WI38 (cell line): ENCODE measurements around the gene DEFB113.

Source experiments
- H3K4me3 ChIP-seq: 2 replicates; pipeline ENCODE4 v1.5.1; 2011; ENCODE audit warnings: low read depth, mild to moderate bottlenecking, control low read depth, low read length
- TF ChIP-seq, protein P1 (sequence below): IDR thresholded peaks from 2 replicates; pipeline ENCODE4 v1.5.1; 2012; ENCODE audit warnings: low read depth, mild to moderate bottlenecking, control low read depth, low read length

The DEFB113 gene

DNA sequence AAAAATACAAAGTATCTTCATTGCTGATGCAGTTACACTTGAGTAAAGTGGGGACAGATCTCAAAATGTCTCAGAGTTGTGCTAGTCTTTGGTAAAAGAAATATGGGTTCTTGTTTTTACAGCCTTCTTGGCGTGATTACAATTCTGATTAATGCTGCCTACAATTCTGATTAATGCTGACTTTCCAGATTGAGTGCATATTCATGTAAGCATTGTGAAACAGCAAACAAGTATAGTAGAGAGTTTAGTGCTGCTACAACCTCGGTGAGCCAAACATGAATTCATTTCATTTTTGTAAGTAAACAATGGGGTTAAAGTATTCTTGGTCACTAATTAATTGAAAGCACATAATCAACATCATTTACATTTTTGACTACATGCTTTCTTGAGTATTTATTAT is at the start of gene DEFB113:
Gene DEFB113 (minus strand): TSS at position 21 of the 400 bp plus-strand sequence. CDS start 0 bp downstream, at position 21.
- H3K4me3 ChIP-seq, result no peak within 1 kb of the TSS
- TF ChIP-seq, protein P1, sequence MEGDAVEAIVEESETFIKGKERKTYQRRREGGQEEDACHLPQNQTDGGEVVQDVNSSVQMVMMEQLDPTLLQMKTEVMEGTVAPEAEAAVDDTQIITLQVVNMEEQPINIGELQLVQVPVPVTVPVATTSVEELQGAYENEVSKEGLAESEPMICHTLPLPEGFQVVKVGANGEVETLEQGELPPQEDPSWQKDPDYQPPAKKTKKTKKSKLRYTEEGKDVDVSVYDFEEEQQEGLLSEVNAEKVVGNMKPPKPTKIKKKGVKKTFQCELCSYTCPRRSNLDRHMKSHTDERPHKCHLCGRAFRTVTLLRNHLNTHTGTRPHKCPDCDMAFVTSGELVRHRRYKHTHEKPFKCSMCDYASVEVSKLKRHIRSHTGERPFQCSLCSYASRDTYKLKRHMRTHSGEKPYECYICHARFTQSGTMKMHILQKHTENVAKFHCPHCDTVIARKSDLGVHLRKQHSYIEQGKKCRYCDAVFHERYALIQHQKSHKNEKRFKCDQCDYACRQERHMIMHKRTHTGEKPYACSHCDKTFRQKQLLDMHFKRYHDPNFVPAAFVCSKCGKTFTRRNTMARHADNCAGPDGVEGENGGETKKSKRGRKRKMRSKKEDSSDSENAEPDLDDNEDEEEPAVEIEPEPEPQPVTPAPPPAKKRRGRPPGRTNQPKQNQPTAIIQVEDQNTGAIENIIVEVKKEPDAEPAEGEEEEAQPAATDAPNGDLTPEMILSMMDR, result no peak

GRCh38 chr6:50007819-50008218 is 38.4 kb upstream of the DEFB113 start:
- TF ChIP-seq, protein P1, result no peak
- no peak overlapping the region for H3K4me3 ChIP-seq

GRCh38 chr6:50003139-50003538 is 33.7 kb upstream of the DEFB113 start:
- TF ChIP-seq, protein P1, result no peak
- H3K4me3 ChIP-seq, result no peak overlapping the region

DNA sequence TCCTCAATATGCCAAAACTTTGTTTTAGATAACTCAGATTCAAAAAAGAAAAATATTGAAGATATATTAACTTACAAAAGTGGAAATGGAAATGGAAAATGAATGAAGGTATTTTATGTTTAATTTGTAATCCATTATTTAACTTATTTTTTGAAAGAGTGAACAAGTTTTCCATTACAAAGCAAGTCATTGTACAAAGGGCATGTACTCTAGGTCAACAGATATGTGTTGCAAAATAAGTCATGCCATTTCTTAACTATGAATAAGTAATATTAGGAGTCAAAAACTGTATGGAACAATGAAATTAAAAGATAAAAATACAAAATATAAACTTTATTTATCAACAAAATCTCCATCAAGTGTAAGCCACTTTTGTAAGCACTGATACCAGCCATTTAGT is 25.9 kb upstream of the DEFB113 start:
- TF ChIP-seq, protein P1, result no peak
- H3K4me3 ChIP-seq, result no peak overlapping the region

DNA sequence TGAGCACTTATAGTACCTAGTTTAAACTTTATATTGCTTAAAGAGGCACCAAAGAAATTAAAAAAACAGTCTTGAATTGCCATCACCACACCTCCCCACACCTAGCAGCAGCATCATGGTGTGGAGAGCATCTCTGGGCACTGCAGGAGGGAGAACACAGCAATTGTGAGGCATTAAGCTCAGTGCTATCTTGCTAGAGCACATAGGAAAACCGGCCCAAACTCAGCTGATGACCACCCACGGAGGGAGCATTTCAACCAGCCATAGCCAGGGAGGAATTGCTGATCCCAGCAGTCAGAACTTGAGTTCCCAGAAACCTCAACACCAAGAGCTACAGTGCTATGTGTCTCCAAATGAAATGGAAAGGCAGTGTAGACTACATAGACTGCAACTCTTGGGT is 19.5 kb upstream of the DEFB113 start:
- TF ChIP-seq, protein P1, result no peak
- H3K4me3 ChIP-seq, result no peak overlapping the region

- no peak overlapping the region for H3K4me3 ChIP-seq
- TF ChIP-seq, protein P1, result no peak
Observed at GRCh38 chr6:49987749-49988148, 18.3 kb upstream of the DEFB113 start.

GRCh38 chr6:49986551-49986950 is 17.1 kb upstream of the DEFB113 start:
- TF ChIP-seq, protein P1, result no peak

More at GRCh38 chr6:49986551-49986950, 17.1 kb upstream of the DEFB113 start:
- no peak overlapping the region for H3K4me3 ChIP-seq
